ENCODE results near the gene ZNF438. TPM values are rescaled to one million over a fixed set of nuclear protein-coding genes. Genes with fewer than 3 reads are reported as not detected.

The ZNF438 gene
- total and polyA plus RNA-seq, 10 of the 15 experiments (the other 5 are each of a cell fraction or from before 2014, with no cell fraction given) = 0.93 to 5.2 (median 1.9) TPM

- Histone ChIP-seq H3K27me3 (replicated peaks in 1 of 2; ENCODE audit: control insufficient read depth in 2 of 2, insufficient read depth in 2 of 2, low read length in 1 of 2) (peaks cover 0 to 2% of the 10 kb centered on the region in 2 experiments; a peak in 1 of 4 replicates), H3K4me1 (ENCODE audit: control insufficient read depth, insufficient read depth, low read length) (no peaks in the 10 kb centered on the region), H3K4me3 (no peak overlapping the region), H3K9me3 (replicated peaks; ENCODE audit: control insufficient read depth, insufficient read depth, low read length) (no peaks in the 10 kb centered on the region), H2AFZ (ENCODE audit: control insufficient read depth, low read depth, low read length) (no peak overlapping the region), H3K9ac (ENCODE audit: control insufficient read depth, insufficient read depth, low read length) (no peak overlapping the region), H3K36me3 (ENCODE audit: control insufficient read depth in 2 of 2, insufficient read depth in 2 of 2, low read length in 1 of 2) (no peaks in the 10 kb centered on the region), H3K79me2 (ENCODE audit: control insufficient read depth, insufficient read depth, low read length) (no peaks in the 10 kb centered on the region), H4K20me1 (ENCODE audit: control insufficient read depth, insufficient read depth) (no peaks in the 10 kb centered on the region), H3K27ac (ENCODE audit: control insufficient read depth, insufficient read depth) (no peak overlapping the region), H3K4me2 (ENCODE audit: control insufficient read depth, insufficient read depth) (no peak overlapping the region)
- ChIA-PET RAD21 (ENCODE audit: unreplicated experiment) (no interaction called here), POLR2A (interaction anchor here (0.6 kb wide), 1 partner anchor 54 kb away, joined by 3 read pairs; no protein-coding TSS in a partner anchor), SMC1A (ENCODE audit: uncharacterized antibody, unreplicated experiment) (no interaction called here), CTCF (no interaction called here)
- ATAC-seq = no peak
- TF ChIP-seq NFIC (IDR thresholded peaks at IDR 0.05; ENCODE audit: low read depth, low read length) (no peak), RFX5 (IDR thresholded peaks at IDR 0.05; ENCODE audit: low read depth, low read length) (no peak), CHD1 (IDR thresholded peaks at IDR 0.05; ENCODE audit: low read depth, low read length) (no peak), IKZF2 (IDR thresholded peaks at IDR 0.05) (no peak), ZBTB33 (IDR thresholded peaks at IDR 0.05) (no peak), DPF2 (IDR thresholded peaks at IDR 0.05) (no peak), POLR2A (IDR thresholded peaks at IDR 0.05; ENCODE audit: low read depth, low read length) (no peak), ETV6 (conservative IDR thresholded peaks at IDR 0.05 in 1 of 2, IDR thresholded peaks at IDR 0.05 in 1 of 2; ENCODE audit: borderline replicate concordance in 1 of 2, low read depth in 1 of 2) (no peak), NFXL1 (IDR thresholded peaks at IDR 0.05; ENCODE audit: borderline replicate concordance) (no peak), ZNF24 (IDR thresholded peaks at IDR 0.05) (no peak), CBX3 (IDR thresholded peaks at IDR 0.05; ENCODE audit: borderline replicate concordance, low read depth) (no peak), JUND (IDR thresholded peaks at IDR 0.05; ENCODE audit: low read depth, low read length) (no peak), IRF3 (IDR thresholded peaks at IDR 0.05) (no peak), JUNB (IDR thresholded peaks at IDR 0.05) (no peak), EED (IDR thresholded peaks at IDR 0.05; ENCODE audit: low read depth) (no peak), RELB (IDR thresholded peaks at IDR 0.05; ENCODE audit: low read depth) (no peak)
- 22% methylated on average over 4 of the region's 4 CpGs for WGBS (ENCODE audit: insufficient coverage, insufficient replicate concordance, low lambda C conversion rate, missing lambda C conversion rate)
- FAIRE-seq = no peak
- in situ Hi-C loops (cut with MboI) = no loop called here
- no peak for DNase-seq (ENCODE audit: low read depth, low spot score)
- no TSS peak for BruUV-seq (replicated peaks)
- intact Hi-C loops (cut with micrococcal nuclease; ENCODE audit: unreplicated experiment) = no loop called here
Measured at GRCh38 chr10:31070025-31070424, 38.4 kb upstream of the ZNF438 start.
